Hepatic stellate cell (primary cell): ENCODE results near the gene PKDREJ.
"Not testable (repeated sequence)": the region's sequence is repeated elsewhere in the genome, so short reads cannot be mapped to it uniquely, and the experiment has no call there.

ENCODE experiments used
- DNase-seq: peaks from one replicate; pipeline ENCODE4 v3.0.0; 2011; ENCODE audit warnings: low spot score

PKDREJ gene

DNA sequence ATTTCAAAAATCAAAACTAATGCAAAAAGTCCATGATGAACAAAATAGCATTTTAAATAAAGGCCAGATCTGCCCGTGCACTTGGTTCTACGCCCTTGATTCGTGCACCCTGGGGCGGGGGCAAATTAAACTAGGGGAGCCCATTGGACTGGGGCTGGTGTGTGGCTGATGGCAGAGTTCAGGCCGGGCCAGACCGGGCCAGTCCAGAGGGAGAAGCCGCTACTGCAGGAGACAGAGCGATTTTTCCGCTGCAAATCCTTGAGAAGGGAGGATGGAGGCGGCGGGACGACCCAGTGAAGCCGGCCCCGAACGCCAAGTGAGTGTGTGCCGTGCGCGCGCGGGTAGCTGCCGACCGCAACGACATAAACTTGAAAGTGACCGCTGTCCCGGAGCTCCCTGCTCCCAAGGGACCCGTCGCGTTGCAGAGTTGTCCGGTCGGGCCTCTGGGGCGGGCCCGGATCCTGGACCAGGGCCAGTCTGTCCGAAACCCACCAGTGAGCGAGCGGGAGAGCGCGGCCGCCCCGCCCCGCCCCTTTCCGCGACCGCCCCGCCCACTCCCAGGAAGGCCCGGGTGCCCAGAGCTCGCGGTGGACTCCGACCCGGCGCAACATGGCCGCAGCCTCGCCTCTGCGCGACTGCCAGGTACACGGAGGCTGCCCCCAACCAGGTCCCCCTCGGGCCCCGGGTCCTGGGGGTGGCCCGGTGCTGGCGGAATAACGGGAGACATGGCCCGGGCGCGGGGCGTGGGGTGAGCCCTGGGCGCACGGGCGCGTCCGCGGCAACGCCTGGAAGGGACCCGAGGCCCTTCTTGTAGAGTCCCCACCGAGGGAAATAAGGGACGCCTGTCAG lies 4.5 kb upstream of the PKDREJ start, which contains the start of gene TTC38:
Gene TTC38, plus strand, starts transcription at position 578 of the 849 bp plus-strand sequence. Its CDS starts 32 bp downstream, at position 610.
- peak; percentile 96 for DNase-seq

DNA sequence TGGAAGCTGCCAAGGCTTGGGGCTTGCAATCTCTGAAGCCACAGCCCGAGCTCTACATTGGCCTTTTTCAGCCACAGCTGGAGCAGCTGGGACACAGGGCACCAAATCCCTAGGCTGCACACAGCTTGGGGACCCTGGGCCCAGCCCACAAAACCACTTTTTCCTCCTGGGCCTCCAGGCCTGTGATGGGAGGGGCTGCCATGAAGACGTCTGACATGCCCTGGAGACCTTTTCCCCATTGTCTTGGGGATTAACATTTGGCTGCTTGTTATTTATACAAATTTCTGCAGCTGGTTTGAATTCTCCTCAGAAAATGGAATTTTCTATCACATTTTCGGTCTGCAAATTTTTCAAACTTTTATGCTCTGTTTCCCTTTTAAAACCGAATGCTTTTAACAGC lies 2.5 kb upstream of the PKDREJ start:
- not testable (repeated sequence) for DNase-seq

DNA sequence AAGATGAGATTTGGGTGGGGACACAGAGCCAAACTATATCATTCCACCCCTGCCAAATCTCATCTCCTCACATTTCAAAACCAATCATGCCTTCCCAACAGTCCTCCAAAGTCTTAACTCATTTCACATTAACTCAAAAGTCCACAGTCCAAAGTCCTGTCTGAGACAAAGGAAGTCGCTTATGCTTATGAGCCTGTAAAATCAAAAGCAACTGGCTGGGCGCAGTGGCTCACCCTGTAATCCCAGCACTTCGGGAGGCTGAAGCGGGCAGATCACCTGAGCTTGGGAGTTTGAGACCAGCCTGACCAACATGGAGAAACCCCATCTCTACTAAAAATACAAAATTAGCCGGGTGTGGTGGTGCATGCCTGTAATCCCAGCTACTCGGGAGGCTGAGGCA lies 1.4 kb upstream of the PKDREJ start:
- not testable (repeated sequence) for DNase-seq

DNA sequence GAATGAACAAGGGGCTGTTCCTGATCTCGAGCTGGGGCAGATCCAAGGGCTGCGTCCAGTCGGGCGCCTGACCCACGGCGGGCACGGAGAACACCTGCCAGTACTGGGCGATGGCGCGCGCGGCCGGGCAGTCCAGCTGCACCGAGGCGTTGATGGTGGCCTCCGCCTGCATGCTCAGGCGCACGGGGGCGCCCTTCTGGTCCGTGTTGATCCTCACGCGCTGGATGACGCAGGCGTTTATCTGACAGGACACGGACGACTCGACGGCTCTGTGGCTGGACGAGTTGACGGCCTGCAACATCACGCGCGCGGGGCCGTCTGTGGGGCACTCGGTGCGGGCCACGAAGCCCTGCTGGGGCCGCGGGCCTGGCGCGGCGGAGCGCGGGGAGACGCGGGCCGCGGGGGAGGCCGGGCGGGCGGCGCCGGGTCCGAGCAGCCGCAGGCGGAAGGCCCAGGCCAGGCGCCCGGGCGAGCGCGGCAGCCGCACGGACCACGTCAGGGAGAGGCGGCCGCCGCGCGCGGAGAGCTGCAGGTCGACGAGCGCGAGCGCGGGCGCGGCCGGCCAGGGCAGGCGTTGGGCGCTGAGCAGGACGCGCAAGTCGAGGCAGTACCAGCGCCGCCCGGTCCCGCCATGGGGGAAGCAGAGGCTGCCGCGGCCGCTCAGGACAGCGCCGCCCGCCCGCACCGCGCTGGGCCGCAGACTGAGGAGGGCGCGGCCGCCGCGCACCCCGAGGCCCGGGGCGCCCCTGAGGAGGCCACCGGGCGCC lies 511 bp downstream of the PKDREJ start:
- no peak for DNase-seq

DNA sequence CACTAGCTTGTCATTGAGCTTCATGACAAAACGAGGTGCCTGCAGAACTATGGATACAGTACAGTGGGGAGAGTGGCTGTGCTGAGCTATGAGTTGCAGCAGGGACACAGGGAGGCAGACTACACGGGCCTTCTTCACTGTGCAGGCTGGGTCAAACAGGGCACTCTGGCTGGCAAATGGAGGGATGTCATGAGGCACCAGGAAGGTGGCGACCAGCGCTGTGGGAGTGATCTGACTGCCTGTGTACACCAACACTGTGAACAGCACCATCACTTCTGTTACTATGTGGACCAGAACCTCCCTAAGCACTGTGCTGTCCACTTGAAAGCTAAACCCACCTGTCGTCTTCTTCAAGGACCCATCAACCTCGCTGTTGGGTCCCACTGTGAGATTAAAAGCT lies 3.1 kb downstream of the PKDREJ start:
- no peak for DNase-seq

DNA sequence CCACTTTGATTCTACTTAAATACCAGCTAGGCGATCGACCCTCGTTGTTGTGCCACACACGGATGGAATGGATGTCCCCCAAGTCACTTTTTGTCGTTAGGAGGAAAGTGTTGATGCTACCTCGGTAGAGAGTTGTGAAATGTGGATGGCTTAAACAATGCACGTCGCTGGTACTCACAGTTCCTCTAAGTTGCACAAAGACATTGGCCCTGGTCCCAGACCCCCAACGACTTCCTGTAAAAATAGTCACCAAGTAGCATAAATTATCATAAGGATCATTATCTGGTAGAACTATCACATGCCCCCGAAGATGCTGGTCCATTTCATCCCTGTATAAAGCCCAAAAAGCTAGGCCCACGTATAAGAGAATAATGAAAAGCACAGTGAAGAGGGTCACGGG lies 3.8 kb downstream of the PKDREJ start:
- no peak for DNase-seq

DNA sequence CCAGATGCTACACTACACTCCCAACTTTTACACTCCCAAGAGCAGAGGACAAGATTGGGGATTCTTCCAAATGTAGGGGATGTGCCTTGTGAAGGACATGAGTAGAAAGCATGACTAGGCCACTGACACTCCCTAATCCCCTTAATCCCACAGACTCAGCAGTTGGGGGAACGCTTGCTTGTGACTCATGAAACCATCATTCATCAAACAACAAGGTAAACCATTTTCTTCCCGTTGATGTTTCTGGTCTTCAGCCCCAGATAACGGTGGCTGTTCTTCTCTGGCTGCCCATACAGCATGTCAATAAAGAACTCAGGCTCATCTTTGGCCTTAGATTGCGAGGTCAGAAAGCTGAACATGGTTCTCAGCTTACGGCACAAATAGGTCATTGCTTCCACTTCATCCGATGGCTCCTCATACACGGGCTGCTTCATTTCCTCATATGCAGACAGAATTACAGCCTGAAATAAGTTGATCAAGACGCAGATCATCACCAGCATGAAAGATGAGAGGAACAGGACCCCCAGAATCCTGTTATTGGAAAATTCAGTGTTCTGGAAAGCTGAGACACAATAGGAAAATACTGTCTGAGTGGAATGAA lies 6.7 kb downstream of the PKDREJ start:
- no peak for DNase-seq

DNA sequence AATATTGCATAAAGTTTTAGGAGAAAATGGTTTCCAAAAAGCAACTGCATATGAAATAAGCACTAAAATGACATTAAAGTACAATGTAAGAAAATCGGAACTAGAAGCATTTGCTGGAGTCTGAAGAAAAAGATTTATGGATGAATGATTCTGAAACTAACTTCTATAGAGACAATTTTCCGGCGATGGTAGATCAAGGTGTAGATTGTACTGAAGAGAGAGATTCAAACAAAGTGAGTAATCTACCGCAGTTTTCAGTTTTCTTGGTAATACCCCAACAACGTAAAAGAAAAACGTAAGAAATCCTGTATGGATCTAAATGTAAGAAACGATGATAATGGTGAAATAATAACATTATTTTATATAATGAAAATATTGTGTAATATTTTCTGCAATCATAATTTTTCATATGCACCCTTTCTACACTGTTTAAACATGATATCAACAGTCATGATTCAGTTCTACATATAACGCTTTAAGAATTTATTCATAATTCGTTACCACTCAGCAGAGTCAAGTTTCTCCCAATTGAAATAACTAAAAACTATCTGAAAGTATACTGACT lies 11.2 kb downstream of the PKDREJ start:
- no peak for DNase-seq

DNA sequence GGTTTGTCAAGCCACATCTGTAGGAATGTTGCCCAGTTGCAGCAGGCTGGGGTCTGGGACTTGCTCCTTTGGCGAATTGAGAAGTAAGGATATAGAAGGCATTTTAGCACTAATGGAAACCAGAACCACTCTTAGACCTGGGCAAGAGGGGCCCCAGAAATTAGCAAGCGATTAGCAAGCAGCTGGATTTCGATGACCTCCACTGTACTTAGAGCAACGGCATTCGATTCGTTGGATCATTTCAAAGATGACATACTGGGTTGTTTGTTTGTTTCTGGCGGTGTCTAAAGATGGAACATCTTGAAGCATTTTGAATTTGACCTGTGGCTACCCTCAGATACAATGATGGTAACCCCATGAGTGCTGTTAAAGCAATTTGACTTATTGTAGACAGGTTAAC lies 11.9 kb downstream of the PKDREJ start:
- DNase-seq: no peak

DNA sequence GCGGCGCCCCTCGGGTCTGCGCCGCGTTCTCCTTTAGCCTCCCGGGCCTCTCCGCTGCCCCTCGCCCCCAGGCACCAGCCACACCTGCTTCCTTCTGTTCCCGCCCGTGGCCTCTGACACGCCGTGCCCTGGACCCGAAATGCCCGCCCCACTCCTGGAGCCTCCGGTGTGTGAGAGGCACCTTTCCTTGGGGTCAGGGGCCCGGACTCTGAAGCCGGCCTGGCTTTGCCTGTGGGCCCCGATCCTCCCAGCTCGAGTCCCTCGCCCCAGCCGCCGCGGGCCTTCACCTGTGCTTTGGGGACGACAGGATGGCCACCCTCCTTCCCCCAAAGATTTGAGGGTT lies 12.4 kb downstream of the PKDREJ start:
- DNase-seq: no peak

DNA sequence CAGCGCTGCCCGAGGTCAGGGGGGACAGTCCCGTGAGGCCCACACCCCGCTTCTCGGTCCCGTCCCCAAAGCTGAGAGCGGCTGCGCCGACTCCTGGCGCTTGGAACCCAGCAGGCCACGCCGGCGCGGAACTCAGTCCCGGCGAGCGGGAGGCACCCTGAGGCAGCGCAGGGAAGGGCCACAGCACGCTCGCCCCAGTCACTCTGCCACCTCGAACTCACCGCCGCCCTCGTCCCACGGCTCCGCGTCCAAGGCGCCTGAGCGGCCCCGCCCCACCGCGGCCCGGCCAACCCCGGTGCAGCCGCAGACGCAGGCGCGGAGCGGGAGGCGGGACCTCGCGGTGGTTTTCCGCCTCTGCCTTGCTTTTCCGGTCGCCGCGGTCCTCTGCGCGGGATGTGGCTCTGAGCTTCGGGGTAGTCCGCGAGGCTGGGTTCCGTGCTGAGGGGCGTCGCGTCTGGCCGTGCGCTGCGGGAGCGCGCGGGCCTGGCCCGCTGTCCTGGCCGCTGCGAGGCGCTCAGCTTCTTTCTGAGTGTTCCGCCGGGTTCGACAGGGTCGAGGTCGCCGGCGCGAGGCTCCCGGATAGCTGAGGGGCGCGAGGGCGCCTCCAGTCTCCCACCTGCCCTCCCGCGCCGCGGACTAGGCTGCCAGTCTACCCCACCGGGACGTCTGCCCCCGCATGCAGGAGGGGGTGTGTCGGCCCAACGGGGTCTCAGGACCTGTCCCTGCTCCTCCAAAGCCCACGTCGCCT lies 12.9 kb downstream of the PKDREJ start, which contains the start of gene CDPF1:
Gene CDPF1, minus strand, starts transcription at position 259 of the 748 bp plus-strand sequence. CDS start 2,009 bp downstream, outside the sequence.
- peak; percentile 95 for DNase-seq

DNA sequence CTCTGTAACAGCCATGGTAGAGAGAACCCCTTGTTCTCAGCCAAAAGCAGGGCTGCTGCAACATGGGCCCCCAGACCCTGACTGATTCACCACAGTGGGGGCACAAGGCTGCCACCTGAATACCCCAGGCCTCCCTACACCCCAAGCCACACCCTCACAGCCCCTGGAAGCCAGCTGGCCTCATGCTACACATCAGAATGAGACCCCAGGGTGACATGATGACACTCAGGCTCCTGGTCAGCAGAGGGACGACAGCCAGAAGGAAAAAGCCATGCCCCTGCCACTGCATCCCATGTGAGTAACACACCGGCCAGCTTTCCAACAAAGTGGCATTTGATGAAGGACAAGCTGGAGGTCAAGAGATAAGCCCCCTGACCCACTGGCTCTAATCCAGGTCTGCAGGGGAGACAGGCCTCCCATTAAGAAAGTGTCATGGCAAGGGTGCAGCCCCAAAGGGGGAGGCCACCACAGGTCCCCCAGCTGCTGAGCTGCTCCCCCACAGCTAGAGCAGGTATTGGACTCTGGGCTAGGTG lies 15.6 kb downstream of the PKDREJ start:
- DNase-seq: no peak

DNA sequence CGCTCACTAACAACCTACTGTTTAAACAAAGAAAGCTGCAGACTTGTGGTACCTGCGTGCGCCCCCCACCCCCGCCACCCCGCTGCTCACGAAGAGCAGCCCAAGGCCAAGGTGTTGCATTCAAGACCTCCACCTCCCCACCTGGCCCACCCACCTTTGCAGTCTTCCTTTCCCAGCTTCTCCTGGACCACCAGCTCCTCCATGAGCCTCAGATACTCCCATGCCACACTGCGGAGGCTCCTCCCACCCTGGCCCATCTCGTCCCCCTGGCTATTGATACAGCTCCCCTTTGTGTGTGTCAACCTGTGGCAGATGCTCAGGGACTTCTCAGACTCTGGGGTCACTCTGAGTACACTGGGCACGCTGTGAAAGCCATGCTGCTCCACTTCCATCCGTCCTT lies 17.0 kb downstream of the PKDREJ start:
- no peak for DNase-seq

DNA sequence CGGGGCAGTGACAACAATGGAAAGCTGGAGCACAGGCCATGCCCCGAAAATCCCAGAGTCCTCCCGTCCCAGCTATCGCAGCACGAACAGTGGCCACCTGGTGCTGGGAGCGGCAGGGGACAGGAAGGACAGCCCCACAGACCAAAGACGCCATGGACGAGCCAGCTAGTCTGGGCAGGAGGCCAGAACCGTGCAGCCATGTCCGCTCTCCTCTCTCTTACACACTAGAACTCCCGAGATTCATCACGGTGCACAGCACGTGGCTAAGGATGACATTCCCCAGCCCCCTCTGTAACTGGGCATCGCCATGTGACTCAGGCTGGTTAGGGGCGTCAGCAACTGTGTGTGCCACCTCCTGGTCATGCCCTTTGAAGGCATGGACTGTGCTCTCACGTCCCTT lies 17.6 kb downstream of the PKDREJ start:
- DNase-seq: peak; percentile 39

DNA sequence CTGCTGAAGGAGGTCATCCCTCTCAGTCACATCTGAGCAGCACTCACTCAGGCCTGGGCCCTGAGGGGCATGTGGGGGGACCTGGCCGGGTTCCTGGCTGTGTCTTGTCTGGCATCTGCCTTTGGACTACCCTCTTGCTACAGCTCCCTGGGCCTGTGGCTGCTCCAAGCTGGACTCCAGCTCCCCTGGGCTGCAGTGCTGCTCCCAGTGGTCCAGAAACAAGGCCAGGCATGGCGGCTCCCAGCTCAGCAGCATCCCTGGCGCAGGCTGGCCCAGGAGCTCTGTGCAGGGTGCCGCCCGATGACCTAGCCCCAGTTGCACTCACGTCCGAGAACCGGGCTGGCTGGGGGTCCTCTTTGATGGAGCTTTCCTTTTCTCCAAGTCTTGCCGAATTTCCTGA lies 18.4 kb downstream of the PKDREJ start:
- DNase-seq: no peak

DNA sequence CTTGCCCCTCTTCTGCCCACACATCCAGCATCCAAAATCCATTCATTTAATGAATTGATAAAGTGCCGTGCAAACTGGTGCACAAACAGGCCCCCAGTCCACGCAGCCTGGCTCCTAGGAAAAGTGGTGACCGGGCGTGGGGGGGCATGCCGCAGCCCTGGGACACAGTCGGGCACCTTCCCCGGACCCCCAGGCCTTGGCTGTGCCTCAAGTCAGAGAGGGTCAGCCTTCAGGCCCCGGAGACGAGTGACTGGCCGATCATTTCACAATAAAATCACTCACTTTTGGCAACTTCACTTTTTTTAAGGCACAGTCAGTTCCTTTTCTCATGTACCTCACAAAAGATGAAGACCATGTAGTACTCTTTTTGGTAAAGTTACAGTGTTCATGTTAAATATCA lies 21.1 kb downstream of the PKDREJ start:
- DNase-seq: no peak

DNA sequence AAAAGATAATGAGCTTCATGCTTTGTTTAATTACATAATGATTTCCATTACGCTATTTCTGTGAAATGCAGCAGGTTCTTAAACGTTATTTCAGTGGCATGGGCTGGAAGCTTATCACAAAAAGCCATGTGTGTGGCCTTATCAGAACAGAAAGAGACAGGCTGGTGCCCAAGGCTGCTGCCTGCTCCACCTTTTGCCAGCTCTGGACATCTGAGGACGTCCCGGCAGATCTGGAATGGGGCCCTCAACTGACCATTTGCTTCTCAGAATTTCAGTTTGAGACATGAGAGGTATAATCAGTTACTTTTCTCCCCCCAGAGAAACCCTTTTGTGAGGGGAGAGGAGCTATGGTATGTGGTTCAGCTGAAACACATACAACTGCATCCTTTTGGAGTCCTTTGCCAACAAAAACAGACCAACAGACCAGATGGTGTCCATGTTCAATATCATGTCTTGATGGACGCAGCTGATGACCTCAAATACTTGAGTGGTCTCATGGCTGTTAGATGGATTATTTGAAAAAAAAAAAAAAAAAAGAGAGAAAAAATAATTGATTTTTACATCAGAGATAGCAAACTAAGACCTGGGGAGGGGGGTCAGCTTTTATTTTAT lies 21.6 kb downstream of the PKDREJ start:
- no peak for DNase-seq

DNA sequence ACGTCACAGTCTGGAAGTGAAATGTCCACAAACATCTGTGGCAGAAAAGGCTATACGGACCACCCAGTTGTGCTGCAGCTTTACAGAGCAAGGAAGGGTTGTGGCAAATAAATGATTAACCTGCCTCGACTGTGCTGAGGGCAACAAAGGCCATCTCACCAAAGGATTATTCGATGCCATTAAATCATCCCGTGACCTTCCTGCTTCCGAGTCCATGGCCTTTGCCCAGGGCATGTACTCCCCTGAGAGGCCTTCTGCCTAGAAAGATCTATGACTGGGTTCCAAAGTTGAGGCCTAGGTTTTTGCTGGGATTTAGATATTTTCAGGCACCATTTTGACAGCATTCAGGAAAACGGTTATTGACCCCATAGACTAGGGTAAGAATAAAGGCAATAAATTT lies 22.2 kb downstream of the PKDREJ start:
- DNase-seq: no peak

DNA sequence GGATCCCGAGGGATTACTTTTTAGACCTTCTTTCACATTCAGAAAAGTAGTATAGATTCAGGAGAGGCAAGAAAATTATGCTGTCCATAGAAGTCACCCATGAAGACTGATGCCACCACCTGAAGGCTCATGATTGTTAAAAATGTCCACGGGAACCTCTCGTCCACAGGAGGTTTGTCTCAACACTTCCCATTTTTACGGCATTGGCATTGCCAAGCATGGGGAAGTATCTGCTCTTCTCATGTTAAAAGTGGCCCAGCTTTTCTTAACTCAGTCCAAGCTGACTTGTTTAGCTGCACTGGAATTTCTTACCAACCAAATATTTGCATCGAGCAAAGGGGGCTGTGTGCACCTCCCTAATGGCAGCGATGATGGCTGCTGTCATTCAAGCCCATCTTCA lies 22.6 kb downstream of the PKDREJ start:
- DNase-seq: no peak

DNA sequence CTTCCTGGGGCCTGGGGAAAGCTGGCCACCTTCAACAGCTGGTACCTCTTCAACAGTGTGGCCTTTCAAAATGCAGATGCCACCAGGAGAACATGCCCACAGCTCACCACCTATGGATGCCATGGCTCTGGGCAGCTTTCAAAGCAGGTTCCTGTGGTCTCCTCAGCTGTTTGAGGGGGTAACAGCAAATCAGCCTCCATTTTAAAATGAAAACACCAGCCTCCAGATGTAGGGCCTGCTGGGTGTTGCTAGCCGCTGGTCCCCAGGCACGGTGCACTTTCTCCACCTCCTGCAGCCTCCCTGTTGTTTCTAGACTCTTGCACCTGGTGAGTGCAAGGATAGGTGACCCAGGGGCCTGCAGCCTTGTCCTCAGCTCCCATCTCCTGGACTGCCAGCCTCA lies 23.1 kb downstream of the PKDREJ start:
- no peak for DNase-seq
